Mucosa of stomach (tissue), 1 donor: ENCODE measurements around the gene JADE1.

Experiments
- H3K27me3 ChIP-seq: one replicate; pipeline ENCODE4 v1.7.0; 2013; ENCODE audit warnings: mild to moderate bottlenecking, low read length; ENCODE audit not compliant: control insufficient read depth, insufficient read depth
- H3K36me3 ChIP-seq: one replicate; pipeline ENCODE4 v1.7.0; 2013; ENCODE audit warnings: low read length; ENCODE audit not compliant: control insufficient read depth, insufficient read depth
- H3K4me1 ChIP-seq: one replicate; pipeline ENCODE4 v1.7.0; 2013; ENCODE audit warnings: mild to moderate bottlenecking, low read length; ENCODE audit not compliant: control insufficient read depth, insufficient read depth
- H3K4me3 ChIP-seq: one replicate; pipeline ENCODE4 v1.7.0; 2013; ENCODE audit warnings: low read length
- H3K9ac ChIP-seq: one replicate; pipeline ENCODE4 v1.7.0; 2013; ENCODE audit warnings: mild to moderate bottlenecking, low read length, moderate library complexity
- H3K9me3 ChIP-seq: one replicate; pipeline ENCODE4 v1.7.0; 2013; ENCODE audit warnings: mild to moderate bottlenecking, low read length, moderate library complexity; ENCODE audit not compliant: control insufficient read depth
- donor health status: Pancreatic carcinoma.

The JADE1 gene

DNA sequence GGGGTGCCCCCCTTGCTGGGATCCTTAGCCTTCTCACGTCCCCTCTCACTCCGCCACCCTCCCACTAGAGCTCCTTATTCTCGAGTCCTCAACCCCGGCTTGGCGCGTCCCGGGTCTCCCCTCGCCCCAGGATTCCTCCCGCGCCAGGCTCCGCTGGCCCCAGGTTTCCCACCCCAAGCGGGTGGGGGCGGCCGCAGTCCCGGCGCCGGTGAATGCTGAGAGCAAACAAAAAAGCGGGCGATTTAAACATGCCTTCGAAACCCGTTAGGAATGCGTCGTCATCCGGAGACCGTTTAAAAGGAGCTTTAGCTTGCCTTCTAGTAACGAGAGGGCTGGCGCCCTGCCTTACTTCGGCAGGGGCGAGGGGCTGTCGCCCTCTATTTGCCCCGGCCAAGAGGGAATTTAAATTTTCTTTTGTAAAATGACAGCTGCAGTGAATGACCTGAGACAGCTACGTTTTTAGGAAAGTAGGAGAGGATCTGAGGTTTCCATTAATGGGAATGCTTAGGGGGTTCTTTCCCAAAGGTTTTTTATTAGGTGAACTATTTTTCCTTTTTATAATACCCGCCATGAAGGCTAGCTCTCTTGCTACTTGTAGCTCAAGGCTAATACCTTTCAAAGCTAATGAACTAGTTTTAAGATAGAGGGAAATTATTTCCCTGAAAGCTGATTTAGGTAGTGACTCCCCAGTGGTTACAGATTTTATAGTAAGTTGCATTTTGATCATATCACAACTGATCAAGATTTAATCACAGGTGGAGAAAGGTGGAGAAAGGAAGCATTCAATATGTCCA is 3.1 kb downstream of the JADE1 start:
- Histone ChIP-seq H3K36me3 (no peaks in the 10 kb centered on the region), H3K9me3 (no peaks in the 10 kb centered on the region), H3K4me1 (peaks cover 7% of the 10 kb centered on the region), H3K27me3 (no peaks in the 10 kb centered on the region), H3K9ac (peak overlapping the region; percentile 72), H3K4me3 (peak overlapping the region; percentile 77)

- Histone ChIP-seq H3K9ac (no peak overlapping the region), H3K36me3 (no peaks in the 10 kb centered on the region), H3K4me3 (no peak overlapping the region), H3K4me1 (peaks cover 7% of the 10 kb centered on the region), H3K9me3 (no peaks in the 10 kb centered on the region), H3K27me3 (no peaks in the 10 kb centered on the region)
Measured at GRCh38 chr4:128813965-128814364, 4.5 kb downstream of the JADE1 start.

- no peaks in the 10 kb centered on the region for H3K36me3 ChIP-seq
- no peak overlapping the region for H3K9ac ChIP-seq
- no peaks in the 10 kb centered on the region for H3K4me1 ChIP-seq
Measured at GRCh38 chr4:128818442-128818841, 8.9 kb downstream of the JADE1 start.

DNA sequence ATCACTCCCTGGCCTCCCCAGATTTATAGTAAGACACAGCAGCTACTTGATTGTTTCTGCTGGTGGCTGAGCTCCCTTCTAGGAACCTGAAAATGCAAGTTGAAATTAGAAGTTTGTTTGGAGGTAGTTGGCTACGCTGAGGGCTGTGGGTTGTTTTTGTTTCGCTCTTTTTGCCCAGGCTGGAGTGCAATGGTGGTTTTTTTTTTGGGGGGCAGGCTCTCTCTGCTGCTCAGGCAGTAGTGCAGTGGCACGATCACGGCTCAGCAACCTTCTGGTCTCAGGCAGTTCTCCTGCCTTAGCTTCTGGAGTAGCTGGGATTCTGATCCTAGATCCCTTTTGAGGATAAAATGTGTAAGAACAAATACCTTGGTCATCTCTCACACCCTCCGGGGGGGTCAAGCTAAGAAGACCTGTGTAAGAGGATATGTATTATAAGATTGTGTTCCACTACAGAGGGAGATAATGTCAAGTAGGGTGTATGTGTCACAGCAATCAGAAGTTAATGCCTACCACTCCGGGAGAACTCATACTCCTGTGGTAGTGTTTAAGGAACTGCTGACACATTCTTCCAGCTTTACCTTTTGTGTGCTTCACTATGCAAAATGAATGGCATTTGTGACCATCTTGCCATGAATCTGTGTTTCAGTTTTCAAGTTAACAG is 9.7 kb downstream of the JADE1 start:
- no peaks in the 10 kb centered on the region for H3K4me1 ChIP-seq
- H3K27me3 ChIP-seq = no peaks in the 10 kb centered on the region
- no peak overlapping the region for H3K4me3 ChIP-seq
- H3K9ac ChIP-seq = no peak overlapping the region
- H3K36me3 ChIP-seq = no peaks in the 10 kb centered on the region
- no peaks in the 10 kb centered on the region for H3K9me3 ChIP-seq

More at GRCh38 chr4:128818442-128818841, 8.9 kb downstream of the JADE1 start:
- no peaks in the 10 kb centered on the region for H3K27me3 ChIP-seq
- H3K9me3 ChIP-seq = no peaks in the 10 kb centered on the region
- no peak overlapping the region for H3K4me3 ChIP-seq

- Histone ChIP-seq H3K9me3 (no peaks in the 10 kb centered on the region), H3K27me3 (no peaks in the 10 kb centered on the region), H3K36me3 (no peaks in the 10 kb centered on the region), H3K4me1 (peaks cover 10% of the 10 kb centered on the region), H3K4me3 (no peak overlapping the region), H3K9ac (no peak overlapping the region)
Measured at GRCh38 chr4:128820671-128821070, 11.2 kb downstream of the JADE1 start.

DNA sequence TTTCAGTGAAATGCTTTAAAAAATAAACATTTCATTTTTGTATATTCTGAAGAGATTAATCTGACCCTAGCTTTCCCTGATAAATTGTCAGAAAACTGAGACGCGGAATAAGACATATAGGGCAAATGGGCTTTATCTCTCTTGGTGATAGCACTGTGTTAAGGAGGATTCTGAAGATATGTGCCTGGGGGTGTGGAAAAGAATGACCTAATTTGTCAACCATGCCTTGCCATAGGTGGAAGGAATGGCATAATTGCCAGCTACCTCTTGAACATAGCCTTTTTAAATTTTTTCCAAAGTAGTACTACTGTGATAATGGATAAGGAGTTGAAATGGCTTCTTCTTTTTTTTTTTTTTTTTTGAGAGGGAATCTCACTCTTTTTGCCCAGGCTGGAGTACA is 11.7 kb downstream of the JADE1 start:
- Histone ChIP-seq H3K9me3 (no peaks in the 10 kb centered on the region), H3K9ac (no peak overlapping the region), H3K27me3 (no peaks in the 10 kb centered on the region), H3K4me1 (peaks cover 15% of the 10 kb centered on the region), H3K36me3 (no peaks in the 10 kb centered on the region), H3K4me3 (no peak overlapping the region)

GRCh38 chr4:128823025-128823661 is 13.6 kb downstream of the JADE1 start:
- H3K4me3 ChIP-seq = no peak overlapping the region
- no peaks in the 10 kb centered on the region for H3K36me3 ChIP-seq
- no peaks in the 10 kb centered on the region for H3K27me3 ChIP-seq
- peaks cover 15% of the 10 kb centered on the region for H3K4me1 ChIP-seq
- H3K9me3 ChIP-seq = no peaks in the 10 kb centered on the region
- no peak overlapping the region for H3K9ac ChIP-seq

DNA sequence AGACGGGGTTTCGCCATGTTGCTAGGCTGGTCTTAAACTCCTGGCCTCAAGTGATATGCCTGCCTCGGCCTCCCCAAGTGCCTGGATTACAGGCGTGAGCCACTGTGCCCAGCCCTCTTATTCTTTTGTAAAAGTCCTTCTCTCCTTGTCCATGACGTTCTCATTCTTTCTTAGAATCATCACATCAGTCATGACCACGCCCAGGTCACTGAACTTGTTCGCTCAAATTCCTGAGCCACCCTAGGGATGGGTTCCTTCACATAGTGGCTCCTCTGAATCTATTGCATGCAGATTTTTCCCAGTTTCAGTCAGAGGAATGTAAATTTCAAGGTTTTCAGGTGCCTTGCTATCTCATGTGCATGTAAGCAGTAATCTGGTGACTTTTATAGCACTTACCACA is 15.7 kb downstream of the JADE1 start:
- Histone ChIP-seq H3K4me1 (peaks cover 15% of the 10 kb centered on the region), H3K4me3 (no peak overlapping the region), H3K9ac (no peak overlapping the region), H3K9me3 (no peaks in the 10 kb centered on the region), H3K27me3 (no peaks in the 10 kb centered on the region), H3K36me3 (no peaks in the 10 kb centered on the region)

DNA sequence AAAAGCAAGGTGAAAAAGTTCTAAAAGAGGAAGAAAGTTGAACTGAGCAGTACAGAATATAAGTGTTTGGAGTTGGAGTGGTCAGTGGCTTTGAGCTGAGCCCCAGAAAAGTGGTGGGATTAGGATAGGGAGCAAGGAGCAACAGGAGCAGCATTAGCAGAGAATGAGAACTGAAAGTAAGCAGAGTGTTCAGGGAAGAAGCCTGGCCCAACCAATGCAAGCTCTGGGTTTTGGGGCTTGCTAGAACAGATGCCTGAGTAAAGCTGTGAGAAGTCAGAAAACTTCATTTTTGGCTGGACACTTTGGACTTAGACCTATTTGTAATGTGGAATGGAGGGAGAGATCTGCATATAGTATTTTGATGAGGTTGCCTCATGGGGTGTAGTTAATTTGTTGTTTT is 17.8 kb downstream of the JADE1 start:
- Histone ChIP-seq H3K4me1 (peaks cover 32% of the 10 kb centered on the region), H3K4me3 (no peak overlapping the region), H3K9ac (no peak overlapping the region), H3K9me3 (no peaks in the 10 kb centered on the region), H3K36me3 (no peaks in the 10 kb centered on the region), H3K27me3 (no peaks in the 10 kb centered on the region)

GRCh38 chr4:128830906-128831503 is 21.5 kb downstream of the JADE1 start:
- Histone ChIP-seq H3K4me1 (peaks cover 33% of the 10 kb centered on the region), H3K9ac (no peak overlapping the region), H3K27me3 (no peaks in the 10 kb centered on the region), H3K36me3 (no peaks in the 10 kb centered on the region), H3K4me3 (no peak overlapping the region), H3K9me3 (no peaks in the 10 kb centered on the region)

DNA sequence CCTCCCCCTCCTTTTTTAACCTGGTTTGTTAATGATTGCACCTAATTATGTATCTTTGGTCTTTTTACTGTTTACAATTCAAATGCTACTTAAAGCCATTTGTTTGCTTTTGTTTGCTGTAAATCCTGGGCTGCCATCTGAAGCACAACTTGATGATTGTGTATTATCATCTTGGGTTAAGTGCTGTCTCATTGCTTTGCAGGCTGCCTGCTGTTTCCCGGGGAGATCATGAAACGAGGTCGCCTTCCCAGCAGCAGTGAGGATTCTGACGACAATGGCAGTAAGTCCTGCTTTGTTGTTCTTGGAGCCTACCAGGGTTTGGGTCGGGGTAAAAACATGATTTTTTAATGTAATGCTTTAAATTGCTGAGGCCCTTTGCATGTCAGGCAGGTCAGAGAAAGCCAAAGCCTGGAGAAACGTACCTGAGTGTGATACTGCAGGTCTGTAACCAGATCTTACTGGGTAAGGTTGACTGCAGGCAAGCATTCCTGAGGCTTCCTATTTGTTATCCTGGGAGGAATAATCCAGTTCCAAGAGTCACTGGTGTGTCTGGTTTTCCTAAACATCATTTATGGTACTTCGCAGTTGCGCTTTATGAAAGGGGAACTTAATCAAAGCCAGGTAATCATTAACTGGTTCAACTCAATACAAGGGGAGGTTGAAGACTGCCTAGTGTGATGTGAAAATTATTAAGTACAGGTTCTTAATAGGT is 22.2 kb downstream of the JADE1 start:
- no peak overlapping the region for H3K9ac ChIP-seq
- H3K9me3 ChIP-seq = no peaks in the 10 kb centered on the region
- H3K4me1 ChIP-seq = peaks cover 31% of the 10 kb centered on the region
- no peak overlapping the region for H3K4me3 ChIP-seq
- H3K36me3 ChIP-seq = no peaks in the 10 kb centered on the region
- H3K27me3 ChIP-seq = no peaks in the 10 kb centered on the region
